GM19099 (cell line): ENCODE results near the gene SNRPB2.

Experiments used
- POLR2A ChIP-seq: IDR thresholded peaks from 3 replicates; pipeline ENCODE4 v1.6.1; 2011; ENCODE audit warnings: low read depth; ENCODE audit not compliant: insufficient read length; ENCODE audit errors: extremely low read depth

Gene SNRPB2

GRCh38 chr20:16760431-16761304 lies 30.8 kb downstream of the SNRPB2 start:
- no peak for TF ChIP-seq POLR2A

- TF ChIP-seq POLR2A, result no peak
These were observed 31.5 kb downstream of the SNRPB2 start for GRCh38 chr20:16761305-16761829.

GRCh38 chr20:16764560-16764959 lies 34.7 kb downstream of the SNRPB2 start:
- TF ChIP-seq POLR2A, result no peak

- TF ChIP-seq POLR2A, result no peak
These were observed 41.4 kb downstream of the SNRPB2 start for GRCh38 chr20:16771213-16771612.

- TF ChIP-seq POLR2A, result no peak
These were observed 46.1 kb downstream of the SNRPB2 start for GRCh38 chr20:16775961-16776360.

- TF ChIP-seq POLR2A, result no peak
These were observed 47.3 kb downstream of the SNRPB2 start for GRCh38 chr20:16777126-16777525.

- no peak for TF ChIP-seq POLR2A
These were observed 48.3 kb downstream of the SNRPB2 start for GRCh38 chr20:16778159-16778558.

GRCh38 chr20:16781496-16781895 lies 51.7 kb downstream of the SNRPB2 start:
- TF ChIP-seq POLR2A, result no peak

GRCh38 chr20:16785226-16785625 lies 55.4 kb downstream of the SNRPB2 start:
- TF ChIP-seq POLR2A, result no peak
